HL-60 (cell line): ENCODE measurements around the gene SPATA19.

Experiments
- DNase-seq, 2 experiments: peaks; one replicate each; pipeline ENCODE4 v3.0.0-alpha.2; 2010 to 2020; ENCODE audit warnings: low read depth in 1 of 2, low spot score in 1 of 2
- H3K27ac ChIP-seq: fragments of 250-450 bp; sonication (Bioruptor Pico); replicated peaks from 2 replicates; pipeline ENCODE4 v1.5.1; 2020; ENCODE audit warnings: mild to moderate bottlenecking, moderate library complexity
- H3K27me3 ChIP-seq: fragments of 250-450 bp; sonication (Bioruptor Pico); 2 replicates; pipeline ENCODE4 v1.5.1; 2021; ENCODE audit warnings: mild to moderate bottlenecking, moderate library complexity; ENCODE audit not compliant: insufficient read depth, poor library complexity, severe bottlenecking
- H3K4me3 ChIP-seq: replicated peaks from 2 replicates; pipeline ENCODE4 v1.5.1; 2011; ENCODE audit warnings: mild to moderate bottlenecking, control low read depth, low read length; ENCODE audit not compliant: insufficient read depth
- GABPA ChIP-seq: IDR thresholded peaks from 2 replicates; pipeline ENCODE4 v1.6.1; 2012; ENCODE audit warnings: low read depth
- POLR2AphosphoS5 ChIP-seq: IDR thresholded peaks from 2 replicates; pipeline ENCODE4 v1.6.1; 2012; ENCODE audit warnings: low read depth
- SPI1 ChIP-seq: IDR thresholded peaks from 2 replicates; pipeline ENCODE4 v1.6.1; 2012; ENCODE audit warnings: low read depth, mild to moderate bottlenecking, borderline replicate concordance
- TF ChIP-seq, protein P1 (sequence below): IDR thresholded peaks from one replicate; pipeline ENCODE4 v1.5.1; 2011; ENCODE audit warnings: low read length, control low read depth, inconsistent platforms; ENCODE audit not compliant: insufficient read depth
- TF ChIP-seq, protein P2 (sequence below): IDR thresholded peaks from 2 replicates; pipeline ENCODE4 v1.6.1; 2012; ENCODE audit warnings: low read depth; ENCODE audit not compliant: insufficient replicate concordance

SPATA19 gene

DNA sequence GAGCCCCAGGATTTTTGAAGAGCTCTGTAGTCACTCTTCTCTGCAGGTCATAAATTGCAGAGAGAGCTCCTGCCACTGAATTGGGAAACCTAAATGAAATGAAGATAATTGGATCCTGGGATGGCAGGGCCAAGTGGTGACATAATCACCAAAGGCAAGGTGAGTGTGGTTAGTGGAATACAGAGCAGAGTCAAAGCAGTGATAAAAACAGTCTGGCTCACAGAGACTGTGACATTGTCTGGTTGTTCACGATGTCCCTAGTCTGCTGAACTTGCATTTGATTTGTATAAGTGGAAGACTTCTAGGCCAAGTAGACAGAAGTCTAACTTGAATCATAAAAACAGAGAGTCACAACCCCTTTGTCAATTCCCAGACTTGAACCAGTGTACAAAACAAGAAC lies 26.8 kb upstream of the SPATA19 start:
- Histone ChIP-seq H3K27ac (no peak overlapping the region), H3K27me3 (no peaks in the 10 kb centered on the region), H3K4me3 (no peak overlapping the region)
- DNase-seq = no peak
- TF ChIP-seq SPI1 (no peak), GABPA (no peak), POLR2AphosphoS5 (no peak)
- TF ChIP-seq, protein P1, sequence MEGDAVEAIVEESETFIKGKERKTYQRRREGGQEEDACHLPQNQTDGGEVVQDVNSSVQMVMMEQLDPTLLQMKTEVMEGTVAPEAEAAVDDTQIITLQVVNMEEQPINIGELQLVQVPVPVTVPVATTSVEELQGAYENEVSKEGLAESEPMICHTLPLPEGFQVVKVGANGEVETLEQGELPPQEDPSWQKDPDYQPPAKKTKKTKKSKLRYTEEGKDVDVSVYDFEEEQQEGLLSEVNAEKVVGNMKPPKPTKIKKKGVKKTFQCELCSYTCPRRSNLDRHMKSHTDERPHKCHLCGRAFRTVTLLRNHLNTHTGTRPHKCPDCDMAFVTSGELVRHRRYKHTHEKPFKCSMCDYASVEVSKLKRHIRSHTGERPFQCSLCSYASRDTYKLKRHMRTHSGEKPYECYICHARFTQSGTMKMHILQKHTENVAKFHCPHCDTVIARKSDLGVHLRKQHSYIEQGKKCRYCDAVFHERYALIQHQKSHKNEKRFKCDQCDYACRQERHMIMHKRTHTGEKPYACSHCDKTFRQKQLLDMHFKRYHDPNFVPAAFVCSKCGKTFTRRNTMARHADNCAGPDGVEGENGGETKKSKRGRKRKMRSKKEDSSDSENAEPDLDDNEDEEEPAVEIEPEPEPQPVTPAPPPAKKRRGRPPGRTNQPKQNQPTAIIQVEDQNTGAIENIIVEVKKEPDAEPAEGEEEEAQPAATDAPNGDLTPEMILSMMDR = no peak
- TF ChIP-seq, protein P2, sequence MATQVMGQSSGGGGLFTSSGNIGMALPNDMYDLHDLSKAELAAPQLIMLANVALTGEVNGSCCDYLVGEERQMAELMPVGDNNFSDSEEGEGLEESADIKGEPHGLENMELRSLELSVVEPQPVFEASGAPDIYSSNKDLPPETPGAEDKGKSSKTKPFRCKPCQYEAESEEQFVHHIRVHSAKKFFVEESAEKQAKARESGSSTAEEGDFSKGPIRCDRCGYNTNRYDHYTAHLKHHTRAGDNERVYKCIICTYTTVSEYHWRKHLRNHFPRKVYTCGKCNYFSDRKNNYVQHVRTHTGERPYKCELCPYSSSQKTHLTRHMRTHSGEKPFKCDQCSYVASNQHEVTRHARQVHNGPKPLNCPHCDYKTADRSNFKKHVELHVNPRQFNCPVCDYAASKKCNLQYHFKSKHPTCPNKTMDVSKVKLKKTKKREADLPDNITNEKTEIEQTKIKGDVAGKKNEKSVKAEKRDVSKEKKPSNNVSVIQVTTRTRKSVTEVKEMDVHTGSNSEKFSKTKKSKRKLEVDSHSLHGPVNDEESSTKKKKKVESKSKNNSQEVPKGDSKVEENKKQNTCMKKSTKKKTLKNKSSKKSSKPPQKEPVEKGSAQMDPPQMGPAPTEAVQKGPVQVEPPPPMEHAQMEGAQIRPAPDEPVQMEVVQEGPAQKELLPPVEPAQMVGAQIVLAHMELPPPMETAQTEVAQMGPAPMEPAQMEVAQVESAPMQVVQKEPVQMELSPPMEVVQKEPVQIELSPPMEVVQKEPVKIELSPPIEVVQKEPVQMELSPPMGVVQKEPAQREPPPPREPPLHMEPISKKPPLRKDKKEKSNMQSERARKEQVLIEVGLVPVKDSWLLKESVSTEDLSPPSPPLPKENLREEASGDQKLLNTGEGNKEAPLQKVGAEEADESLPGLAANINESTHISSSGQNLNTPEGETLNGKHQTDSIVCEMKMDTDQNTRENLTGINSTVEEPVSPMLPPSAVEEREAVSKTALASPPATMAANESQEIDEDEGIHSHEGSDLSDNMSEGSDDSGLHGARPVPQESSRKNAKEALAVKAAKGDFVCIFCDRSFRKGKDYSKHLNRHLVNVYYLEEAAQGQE = no peak

DNA sequence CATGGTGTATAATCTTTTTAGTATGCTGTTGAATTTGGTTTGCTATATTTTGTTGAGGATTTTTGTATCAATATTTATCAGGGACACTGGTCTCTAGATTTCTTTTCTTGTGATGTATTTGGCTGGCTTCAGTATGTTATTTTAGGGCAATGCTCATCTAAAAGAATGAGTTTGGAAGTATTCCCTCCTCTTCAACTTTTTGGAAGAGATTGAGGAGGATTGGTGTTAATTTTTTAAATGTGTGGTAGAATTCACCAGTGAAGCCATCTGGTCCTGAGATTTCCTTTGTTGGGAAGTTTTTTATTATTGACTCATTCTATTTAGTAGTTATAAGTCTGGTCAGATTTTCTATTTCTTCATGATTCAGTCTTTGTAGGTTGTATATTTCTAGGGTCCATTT lies 22.1 kb upstream of the SPATA19 start:
- TF ChIP-seq, protein P2 = no peak
- TF ChIP-seq SPI1 = no peak
- no peak for TF ChIP-seq POLR2AphosphoS5
- TF ChIP-seq GABPA = no peak
- TF ChIP-seq, protein P1 = no peak
- Histone ChIP-seq H3K27me3 (no peaks in the 10 kb centered on the region), H3K27ac (no peak overlapping the region), H3K4me3 (no peak overlapping the region)
- no peak for DNase-seq

DNA sequence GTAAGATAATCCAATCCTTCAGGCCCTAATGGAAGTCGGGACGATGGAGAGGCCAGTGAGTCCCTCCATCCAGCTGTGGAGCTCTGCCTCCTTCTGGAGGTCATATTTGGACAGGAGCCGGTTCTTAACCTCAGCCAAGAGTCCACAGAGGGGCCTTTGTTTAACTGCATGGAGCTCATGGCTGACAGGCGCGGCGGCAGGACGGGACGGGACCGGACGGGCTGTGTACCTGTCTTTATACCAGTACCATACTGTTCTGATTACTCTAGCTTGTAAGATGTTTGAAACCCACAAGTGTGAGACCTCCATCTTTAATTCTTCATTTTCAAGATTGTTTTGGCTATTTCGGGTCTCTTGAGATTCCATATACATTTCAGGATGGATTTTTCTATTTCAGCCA lies 20.2 kb upstream of the SPATA19 start:
- no peak overlapping the region for H3K4me3 ChIP-seq
- no peaks in the 10 kb centered on the region for H3K27me3 ChIP-seq
- TF ChIP-seq, protein P2 = no peak
- TF ChIP-seq GABPA = no peak
- no peak for TF ChIP-seq POLR2AphosphoS5
- TF ChIP-seq, protein P1 = no peak
- no peak for TF ChIP-seq SPI1
- no peak for DNase-seq
- H3K27ac ChIP-seq = no peak overlapping the region
